ENCODE data around the gene RXRA. TPM values are rescaled to one million over a fixed set of nuclear protein-coding genes. Genes with fewer than 3 reads are reported as not detected.

Gene RXRA
- polyA plus RNA-seq (2013): 14.0 TPM

GRCh38 chr9:134325813-134326723 is at the start of gene RXRA:
Gene RXRA, plus strand, starts transcription at chr9:134326455. Its CDS starts 177 bp downstream, at chr9:134326632.
- Histone ChIP-seq H3K27ac (ENCODE audit: insufficient read depth in 1 of 2, low read depth in 1 of 2, low read length in 2 of 2, poor library complexity in 1 of 2, severe bottlenecking in 2 of 2) (peak within 1 kb of the TSS in 1 of 2 experiments; percentile 61), H3K9me3 (ENCODE audit: control extremely low read depth in 1 of 5, control insufficient read depth in 4 of 5, insufficient read depth in 2 of 5, low read depth in 1 of 5, low read length in 4 of 5) (no peaks in the 10 kb centered on the region), H3K36me3 (ENCODE audit: control insufficient read depth in 4 of 4, insufficient read depth in 4 of 4, low read length in 3 of 4) (no peaks in the 10 kb centered on the region), H3K4me3 (ENCODE audit: control insufficient read depth in 1 of 7, extremely low read depth in 1 of 7, insufficient read depth in 4 of 7, low read depth in 2 of 7, low read length in 6 of 7) (peak within 1 kb of the TSS; percentile 30 to 92 (median 79)), H3K27me3 (replicated peaks in 2 of 5; ENCODE audit: control insufficient read depth in 4 of 5, insufficient read depth in 5 of 5, low read length in 4 of 5) (no peaks in the 10 kb centered on the region), H3K4me1 (ENCODE audit: control extremely low read depth in 1 of 4, control insufficient read depth in 4 of 4, insufficient read depth in 4 of 4, low read length in 3 of 4) (peaks cover 0 to 58% (median 48%) of the 10 kb centered on the region in 4 experiments)
- ChIA-PET CTCF (interaction anchor here (0.7 to 1.6 kb wide), 9 partner anchors 9 to 147 kb away, joined by 3 to 6 read pairs (median 4); no protein-coding TSS in a partner anchor), POLR2A (no interaction called here)
- DNase-seq: peak; percentile 83 to 90 (median 86)
- 0% methylated on average over 64 of the region's 156 CpGs for WGBS (ENCODE audit: insufficient coverage)

- CTCF ChIA-PET: interaction anchor here (1.0 to 1.1 kb wide), 2 partner anchors 10 to 57 kb away, joined by 3 read pairs; no protein-coding TSS in a partner anchor
- DNase-seq: no peak
- peaks cover 0 to 3% (median 0%) of the 10 kb centered on the region in 5 experiments for H3K9me3 ChIP-seq (ENCODE audit: control extremely low read depth in 1 of 5, control insufficient read depth in 4 of 5, insufficient read depth in 2 of 5, low read depth in 1 of 5, low read length in 4 of 5)
- POLR2A ChIA-PET: no interaction called here
- 100% methylated on average over 6 of the region's 7 CpGs for WGBS (ENCODE audit: insufficient coverage)
- no peak overlapping the region for H3K4me3 ChIP-seq (ENCODE audit: control insufficient read depth in 1 of 7, extremely low read depth in 1 of 7, insufficient read depth in 4 of 7, low read depth in 2 of 7, low read length in 6 of 7)
- no peak overlapping the region for H3K27ac ChIP-seq (ENCODE audit: insufficient read depth in 1 of 2, low read depth in 1 of 2, low read length in 2 of 2, poor library complexity in 1 of 2, severe bottlenecking in 2 of 2)
- H3K36me3 ChIP-seq (ENCODE audit: control insufficient read depth in 4 of 4, insufficient read depth in 4 of 4, low read length in 3 of 4): no peaks in the 10 kb centered on the region
- H3K27me3 ChIP-seq (replicated peaks in 2 of 5; ENCODE audit: control insufficient read depth in 4 of 5, insufficient read depth in 5 of 5, low read length in 4 of 5): no peaks in the 10 kb centered on the region
- peaks cover 1 to 56% (median 43%) of the 10 kb centered on the region in 4 experiments for H3K4me1 ChIP-seq (ENCODE audit: control extremely low read depth in 1 of 4, control insufficient read depth in 4 of 4, insufficient read depth in 4 of 4, low read length in 3 of 4)
These were observed 48.0 kb upstream of the RXRA start for GRCh38 chr9:134278286-134278685.

- ChIA-PET POLR2A (no interaction called here), CTCF (interaction anchor here (1.1 to 1.4 kb wide), 2 partner anchors 11 to 65 kb away, joined by 3 read pairs; no protein-coding TSS in a partner anchor)
- H3K27ac ChIP-seq (ENCODE audit: insufficient read depth in 1 of 2, low read depth in 1 of 2, low read length in 2 of 2, poor library complexity in 1 of 2, severe bottlenecking in 2 of 2): no peak overlapping the region
- DNase-seq: no peak
- 88% methylated on average over 8 of the region's 8 CpGs for WGBS (ENCODE audit: insufficient coverage)
- no peak overlapping the region for H3K4me3 ChIP-seq (ENCODE audit: control insufficient read depth in 1 of 7, extremely low read depth in 1 of 7, insufficient read depth in 4 of 7, low read depth in 2 of 7, low read length in 6 of 7)
- H3K4me1 ChIP-seq (ENCODE audit: control extremely low read depth in 1 of 4, control insufficient read depth in 4 of 4, insufficient read depth in 4 of 4, low read length in 3 of 4): peaks cover 1 to 61% (median 44%) of the 10 kb centered on the region in 4 experiments
- no peaks in the 10 kb centered on the region for H3K36me3 ChIP-seq (ENCODE audit: control insufficient read depth in 4 of 4, insufficient read depth in 4 of 4, low read length in 3 of 4)
- H3K9me3 ChIP-seq (ENCODE audit: control extremely low read depth in 1 of 5, control insufficient read depth in 4 of 5, insufficient read depth in 2 of 5, low read depth in 1 of 5, low read length in 4 of 5): peaks cover 0 to 3% (median 0%) of the 10 kb centered on the region in 5 experiments
- H3K27me3 ChIP-seq (replicated peaks in 2 of 5; ENCODE audit: control insufficient read depth in 4 of 5, insufficient read depth in 5 of 5, low read length in 4 of 5): no peaks in the 10 kb centered on the region
These were observed 47.1 kb upstream of the RXRA start for GRCh38 chr9:134278974-134279640.

GRCh38 chr9:134282138-134282650 is 44.1 kb upstream of the RXRA start:
- no peak for DNase-seq
- CTCF ChIA-PET: interaction anchor here (1.0 to 1.4 kb wide), 3 partner anchors 9 to 38 kb away, joined by 3 to 5 read pairs (median 5); no protein-coding TSS in a partner anchor
- POLR2A ChIA-PET: no interaction called here
- no peak overlapping the region for H3K4me3 ChIP-seq (ENCODE audit: control insufficient read depth in 1 of 7, extremely low read depth in 1 of 7, insufficient read depth in 4 of 7, low read depth in 2 of 7, low read length in 6 of 7)
- H3K27ac ChIP-seq (ENCODE audit: insufficient read depth in 1 of 2, low read depth in 1 of 2, low read length in 2 of 2, poor library complexity in 1 of 2, severe bottlenecking in 2 of 2): no peak overlapping the region
- 97% methylated on average over 11 of the region's 19 CpGs for WGBS (ENCODE audit: insufficient coverage)
- H3K36me3 ChIP-seq (ENCODE audit: control insufficient read depth in 4 of 4, insufficient read depth in 4 of 4, low read length in 3 of 4): no peaks in the 10 kb centered on the region
- H3K9me3 ChIP-seq (ENCODE audit: control extremely low read depth in 1 of 5, control insufficient read depth in 4 of 5, insufficient read depth in 2 of 5, low read depth in 1 of 5, low read length in 4 of 5): peaks cover 0 to 3% (median 0%) of the 10 kb centered on the region in 5 experiments
- H3K4me1 ChIP-seq (ENCODE audit: control extremely low read depth in 1 of 4, control insufficient read depth in 4 of 4, insufficient read depth in 4 of 4, low read length in 3 of 4): peaks cover 1 to 53% (median 31%) of the 10 kb centered on the region in 4 experiments
- no peaks in the 10 kb centered on the region for H3K27me3 ChIP-seq (replicated peaks in 2 of 5; ENCODE audit: control insufficient read depth in 4 of 5, insufficient read depth in 5 of 5, low read length in 4 of 5)

- peak in 2 of 3 donors; percentile 42 to 52 for DNase-seq
- Histone ChIP-seq H3K4me3 (ENCODE audit: control insufficient read depth in 1 of 7, extremely low read depth in 1 of 7, insufficient read depth in 4 of 7, low read depth in 2 of 7, low read length in 6 of 7) (no peak overlapping the region), H3K9me3 (ENCODE audit: control extremely low read depth in 1 of 5, control insufficient read depth in 4 of 5, insufficient read depth in 2 of 5, low read depth in 1 of 5, low read length in 4 of 5) (peaks cover 0 to 3% (median 0%) of the 10 kb centered on the region in 5 experiments), H3K27me3 (replicated peaks in 2 of 5; ENCODE audit: control insufficient read depth in 4 of 5, insufficient read depth in 5 of 5, low read length in 4 of 5) (no peaks in the 10 kb centered on the region), H3K36me3 (ENCODE audit: control insufficient read depth in 4 of 4, insufficient read depth in 4 of 4, low read length in 3 of 4) (no peaks in the 10 kb centered on the region), H3K27ac (ENCODE audit: insufficient read depth in 1 of 2, low read depth in 1 of 2, low read length in 2 of 2, poor library complexity in 1 of 2, severe bottlenecking in 2 of 2) (no peak overlapping the region), H3K4me1 (ENCODE audit: control extremely low read depth in 1 of 4, control insufficient read depth in 4 of 4, insufficient read depth in 4 of 4, low read length in 3 of 4) (peaks cover 1 to 50% (median 29%) of the 10 kb centered on the region in 4 experiments)
- 48% methylated on average over 22 of the region's 23 CpGs for WGBS (ENCODE audit: insufficient coverage)
- CTCF ChIA-PET: interaction anchor here (0.7 to 1.4 kb wide), 4 partner anchors 10 to 39 kb away, joined by 3 to 5 read pairs (median 4); no protein-coding TSS in a partner anchor
- POLR2A ChIA-PET: no interaction called here
These were observed 43.1 kb upstream of the RXRA start for GRCh38 chr9:134283111-134283515.

- H3K36me3 ChIP-seq (ENCODE audit: control insufficient read depth in 4 of 4, insufficient read depth in 4 of 4, low read length in 3 of 4): no peaks in the 10 kb centered on the region
- ChIA-PET POLR2A (no interaction called here), CTCF (interaction anchor here (0.7 to 2.8 kb wide), 6 partner anchors 11 to 113 kb away, joined by 3 to 9 read pairs (median 4); no protein-coding TSS in a partner anchor)
- no peaks in the 10 kb centered on the region for H3K27me3 ChIP-seq (replicated peaks in 2 of 5; ENCODE audit: control insufficient read depth in 4 of 5, insufficient read depth in 5 of 5, low read length in 4 of 5)
- DNase-seq: no peak
- no peaks in the 10 kb centered on the region for H3K9me3 ChIP-seq (ENCODE audit: control extremely low read depth in 1 of 5, control insufficient read depth in 4 of 5, insufficient read depth in 2 of 5, low read depth in 1 of 5, low read length in 4 of 5)
- WGBS (ENCODE audit: insufficient coverage): 99% methylated on average over 10 of the region's 15 CpGs
- H3K4me1 ChIP-seq (ENCODE audit: control extremely low read depth in 1 of 4, control insufficient read depth in 4 of 4, insufficient read depth in 4 of 4, low read length in 3 of 4): peaks cover 1 to 54% (median 35%) of the 10 kb centered on the region in 4 experiments
- H3K27ac ChIP-seq (ENCODE audit: insufficient read depth in 1 of 2, low read depth in 1 of 2, low read length in 2 of 2, poor library complexity in 1 of 2, severe bottlenecking in 2 of 2): no peak overlapping the region
- H3K4me3 ChIP-seq (ENCODE audit: control insufficient read depth in 1 of 7, extremely low read depth in 1 of 7, insufficient read depth in 4 of 7, low read depth in 2 of 7, low read length in 6 of 7): no peak overlapping the region
These were observed 42.5 kb upstream of the RXRA start for GRCh38 chr9:134283692-134284265.

Data from common myeloid progenitor, CD34-positive (primary cell).